Peyer's patch (tissue), 4 donors: ENCODE results near the gene HMOX2. TPM values are rescaled to one million over a fixed set of nuclear protein-coding genes. Genes with fewer than 3 reads are reported as not detected.

ENCODE experiments used
- DNase-seq, 3 donors: peaks; one replicate each; pipeline ENCODE4 v3.0.0-alpha.2; 2017 to 2019
- H3K27ac ChIP-seq, 4 donors: fragments of 200-600 bp; sonication (generic); one replicate each; pipeline ENCODE4 v1.5.1; 2016 to 2019
- H3K27me3 ChIP-seq, 2 donors: fragments of 200-600 bp; sonication (generic); one replicate each; pipeline ENCODE4 v1.5.1; 2019
- H3K36me3 ChIP-seq, 3 donors: fragments of 200-600 bp; sonication (generic); one replicate each; pipeline ENCODE4 v1.5.1; 2016 to 2019
- H3K4me1 ChIP-seq, 4 donors: fragments of 200-600 bp; sonication (generic); one replicate each; pipeline ENCODE4 v1.5.1; 2016 to 2019
- H3K4me3 ChIP-seq, 4 donors: fragments of 200-600 bp; sonication (generic); 1 replicate in 3 of 4; 2 replicates in 1 of 4; pipeline ENCODE4 v1.5.1; 2016 to 2019; ENCODE audit warnings: mild to moderate bottlenecking in 1 of 4
- H3K9me3 ChIP-seq, 4 donors: fragments of 200-600 bp; sonication (generic); one replicate each; pipeline ENCODE4 v1.5.1; 2016 to 2019; ENCODE audit warnings: mild to moderate bottlenecking in 1 of 4
- POLR2A ChIP-seq, 2 donors: fragments of 450-650 bp; IDR thresholded peaks; one replicate each; pipeline ENCODE4 v1.5.1; 2017; ENCODE audit warnings: antibody characterized with exemption in 2 of 2, mild to moderate bottlenecking in 2 of 2, moderate library complexity in 2 of 2
- total RNA-seq, 4 donors: library from RNA; depleted of rRNA; stranded (reverse); fragments of >200 nt; gene quantifications; one replicate each; pipeline ENCODE4 v1.1.0, GENCODE V29; 2016
- TF ChIP-seq, protein P1 (sequence below), 6 experiments: fragments of 450-650 bp in 4 of 6; fragments of 200-600 bp in 2 of 6; sonication (generic) in 1 of 6; IDR thresholded peaks; one replicate each; pipeline ENCODE4 v1.5.1; 2017 to 2019; ENCODE audit warnings: antibody characterized with exemption in 6 of 6, mild to moderate bottlenecking in 3 of 6, moderate library complexity in 1 of 6

The HMOX2 gene
- total RNA-seq, 4 donors from 2014 or later: 37.1 to 64.8 (median 61.1) TPM

DNA sequence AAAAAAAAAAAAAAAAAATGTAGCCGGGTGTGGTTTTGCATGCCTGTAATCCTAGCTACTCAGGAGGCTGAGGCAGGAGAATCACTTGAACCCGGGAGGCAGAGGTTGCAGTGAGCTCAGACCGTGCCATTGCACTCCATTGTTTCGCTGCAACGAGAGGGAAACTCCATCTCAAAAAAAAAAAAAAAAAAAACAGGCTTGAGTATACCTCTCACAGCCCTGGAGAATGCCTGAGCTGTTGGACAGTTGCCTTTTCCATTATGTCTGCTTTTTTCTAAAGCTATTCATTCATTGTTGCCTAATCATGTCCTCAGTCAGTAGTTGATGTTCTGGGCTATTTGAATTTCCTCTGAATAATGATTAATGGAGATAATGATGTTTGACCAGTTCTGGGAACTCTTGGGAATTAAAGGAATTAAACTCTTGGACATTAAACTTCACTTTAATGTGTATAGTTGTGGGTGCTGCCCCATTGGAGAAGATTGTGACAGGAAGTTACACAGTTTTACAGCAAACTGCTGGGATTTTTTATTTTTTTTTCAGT, 11.8 kb downstream of the HMOX2 start:
- Histone ChIP-seq H3K36me3 (peaks cover 0 to 63% (median 0%) of the 10 kb centered on the region in 3 donors), H3K27me3 (no peaks in the 10 kb centered on the region), H3K9me3 (no peaks in the 10 kb centered on the region), H3K27ac (peak overlapping the region in 3 of 4 donors; percentile 5 to 60 (median 49)), H3K4me3 (no peak overlapping the region), H3K4me1 (peaks cover 0 to 5% (median 2%) of the 10 kb centered on the region in 4 donors)
- no peak for DNase-seq
- TF ChIP-seq, protein P1, sequence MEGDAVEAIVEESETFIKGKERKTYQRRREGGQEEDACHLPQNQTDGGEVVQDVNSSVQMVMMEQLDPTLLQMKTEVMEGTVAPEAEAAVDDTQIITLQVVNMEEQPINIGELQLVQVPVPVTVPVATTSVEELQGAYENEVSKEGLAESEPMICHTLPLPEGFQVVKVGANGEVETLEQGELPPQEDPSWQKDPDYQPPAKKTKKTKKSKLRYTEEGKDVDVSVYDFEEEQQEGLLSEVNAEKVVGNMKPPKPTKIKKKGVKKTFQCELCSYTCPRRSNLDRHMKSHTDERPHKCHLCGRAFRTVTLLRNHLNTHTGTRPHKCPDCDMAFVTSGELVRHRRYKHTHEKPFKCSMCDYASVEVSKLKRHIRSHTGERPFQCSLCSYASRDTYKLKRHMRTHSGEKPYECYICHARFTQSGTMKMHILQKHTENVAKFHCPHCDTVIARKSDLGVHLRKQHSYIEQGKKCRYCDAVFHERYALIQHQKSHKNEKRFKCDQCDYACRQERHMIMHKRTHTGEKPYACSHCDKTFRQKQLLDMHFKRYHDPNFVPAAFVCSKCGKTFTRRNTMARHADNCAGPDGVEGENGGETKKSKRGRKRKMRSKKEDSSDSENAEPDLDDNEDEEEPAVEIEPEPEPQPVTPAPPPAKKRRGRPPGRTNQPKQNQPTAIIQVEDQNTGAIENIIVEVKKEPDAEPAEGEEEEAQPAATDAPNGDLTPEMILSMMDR (IDR thresholded peaks at IDR 0.05): no peak
- TF ChIP-seq POLR2A (IDR thresholded peaks at IDR 0.05): no peak

DNA sequence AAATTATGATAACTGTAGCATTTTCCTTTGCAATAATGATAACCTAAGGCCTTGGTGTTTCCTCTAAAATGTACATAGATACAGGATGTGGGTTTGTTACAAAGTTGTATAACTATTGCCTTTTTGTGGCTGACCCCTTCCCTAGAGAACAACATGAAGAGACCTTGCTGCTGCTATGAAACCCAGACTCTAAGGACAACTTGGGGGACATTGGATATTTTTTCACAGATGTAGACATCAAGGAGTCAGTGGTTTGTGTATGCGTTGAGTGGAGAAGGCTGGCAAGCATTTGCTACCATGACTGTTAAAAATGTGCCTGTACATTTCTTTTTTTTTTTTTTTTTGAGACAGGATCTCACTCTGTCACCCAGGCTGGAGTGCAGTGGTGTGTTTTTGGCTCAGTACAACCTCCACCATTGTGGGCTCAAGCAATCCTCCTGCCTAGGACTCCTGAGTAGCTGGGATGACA, 12.3 kb downstream of the HMOX2 start:
- Histone ChIP-seq H3K9me3 (no peaks in the 10 kb centered on the region), H3K27me3 (no peaks in the 10 kb centered on the region), H3K4me3 (no peak overlapping the region), H3K36me3 (peaks cover 0 to 59% (median 0%) of the 10 kb centered on the region in 3 donors), H3K4me1 (peaks cover 0 to 5% (median 2%) of the 10 kb centered on the region in 4 donors), H3K27ac (peak overlapping the region; percentile 49 to 73 (median 56))
- TF ChIP-seq, protein P1 (IDR thresholded peaks at IDR 0.05): no peak
- TF ChIP-seq POLR2A (IDR thresholded peaks at IDR 0.05): no peak
- DNase-seq: no peak

DNA sequence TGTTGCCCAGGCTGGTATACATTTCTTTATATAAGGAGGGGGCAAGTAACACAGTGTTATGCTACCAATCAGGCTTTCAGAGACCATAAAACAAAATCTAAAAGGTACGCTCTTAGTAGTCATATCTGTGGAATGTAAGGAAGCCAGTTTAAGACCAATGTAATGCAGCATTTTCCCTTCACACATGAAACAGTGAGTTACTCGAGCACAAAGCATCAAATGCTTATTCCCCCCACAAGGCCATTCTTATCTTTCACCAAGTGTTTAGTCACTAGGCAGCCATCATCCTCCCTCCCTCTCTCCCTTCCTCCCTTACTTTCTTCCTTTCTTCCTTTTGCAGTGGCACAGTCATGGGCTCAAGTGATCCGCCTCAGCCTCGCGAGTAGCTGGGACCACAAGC, 12.8 kb downstream of the HMOX2 start:
- no peaks in the 10 kb centered on the region for H3K9me3 ChIP-seq
- no peak overlapping the region for H3K4me3 ChIP-seq
- no peaks in the 10 kb centered on the region for H3K27me3 ChIP-seq
- no peak for TF ChIP-seq POLR2A (IDR thresholded peaks at IDR 0.05)
- TF ChIP-seq, protein P1 (IDR thresholded peaks at IDR 0.05): no peak
- DNase-seq: no peak
- peaks cover 0 to 5% (median 2%) of the 10 kb centered on the region in 4 donors for H3K4me1 ChIP-seq
- peaks cover 0 to 54% (median 0%) of the 10 kb centered on the region in 3 donors for H3K36me3 ChIP-seq
- H3K27ac ChIP-seq: peak overlapping the region; percentile 49 to 73 (median 56)

DNA sequence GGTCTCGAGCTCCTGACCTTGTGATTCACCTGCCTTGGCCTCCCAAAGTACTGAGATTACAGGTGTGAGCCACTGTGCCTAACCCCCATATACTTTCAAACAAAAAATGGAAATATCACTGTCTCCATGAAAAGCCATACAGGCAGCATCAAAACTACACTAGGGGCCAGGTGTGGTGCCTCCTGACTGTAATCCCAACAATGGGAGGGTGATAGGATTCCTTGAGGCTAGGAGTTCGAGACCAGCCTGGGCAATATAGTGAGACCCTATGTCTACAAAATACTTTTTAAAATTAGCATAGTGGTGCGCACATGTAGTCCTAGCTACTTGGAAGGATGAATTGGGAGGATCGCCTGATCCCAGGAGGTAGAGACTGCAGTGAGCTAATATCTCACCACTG, 15.7 kb downstream of the HMOX2 start:
- Histone ChIP-seq H3K36me3 (peaks cover 0 to 39% (median 0%) of the 10 kb centered on the region in 3 donors), H3K27ac (no peak overlapping the region), H3K4me1 (peaks cover 0 to 5% (median 1%) of the 10 kb centered on the region in 4 donors), H3K27me3 (no peaks in the 10 kb centered on the region), H3K4me3 (no peak overlapping the region), H3K9me3 (no peaks in the 10 kb centered on the region)
- DNase-seq: no peak
- TF ChIP-seq POLR2A (IDR thresholded peaks at IDR 0.05): no peak
- TF ChIP-seq, protein P1 (IDR thresholded peaks at IDR 0.05): no peak

DNA sequence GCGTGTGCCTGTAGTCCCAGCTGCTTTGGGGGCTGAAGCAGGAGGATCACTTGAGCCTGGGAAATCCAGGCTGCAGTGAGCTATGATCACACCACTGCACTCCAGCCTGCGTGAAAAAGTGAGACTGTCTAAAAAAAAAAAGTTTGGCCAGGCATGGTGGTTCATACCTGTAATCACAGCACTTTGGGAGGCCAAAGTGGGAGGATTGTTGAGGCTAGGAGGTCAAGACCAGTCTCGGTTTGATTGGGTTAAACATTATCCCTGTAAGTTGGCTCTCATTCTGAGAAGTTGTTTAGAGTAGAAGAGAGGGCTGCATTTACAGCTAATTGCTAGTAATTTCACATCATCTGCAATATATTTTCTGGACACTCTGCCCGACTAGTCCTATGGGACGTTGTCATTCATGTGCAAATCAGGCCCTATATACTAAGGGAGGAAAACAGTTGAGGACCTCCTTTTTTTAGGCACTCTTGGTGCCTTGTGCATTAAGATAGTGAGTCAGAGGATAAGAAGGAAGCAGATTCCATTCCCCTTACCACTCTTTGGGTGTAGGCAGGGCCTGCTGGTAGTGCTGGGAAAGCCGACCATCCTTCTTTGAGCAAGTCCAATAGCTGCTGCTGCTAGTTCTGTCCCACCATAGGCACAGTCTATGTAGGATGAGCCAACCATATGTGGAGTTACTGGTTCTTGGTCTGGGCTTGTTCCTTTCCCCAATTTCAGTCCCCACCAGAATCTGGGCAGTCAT, 18.7 kb downstream of the HMOX2 start:
- Histone ChIP-seq H3K4me3 (no peak overlapping the region), H3K9me3 (no peaks in the 10 kb centered on the region), H3K4me1 (peaks cover 0 to 3% (median 0%) of the 10 kb centered on the region in 4 donors), H3K27me3 (no peaks in the 10 kb centered on the region), H3K36me3 (peaks cover 0 to 28% (median 0%) of the 10 kb centered on the region in 3 donors), H3K27ac (no peak overlapping the region)
- no peak for DNase-seq
- TF ChIP-seq, protein P1 (IDR thresholded peaks at IDR 0.05): no peak
- TF ChIP-seq POLR2A (IDR thresholded peaks at IDR 0.05): no peak
